ENCODE results near the gene CDK1. TPM values are rescaled to one million over a fixed set of nuclear protein-coding genes. Genes with fewer than 3 reads are reported as not detected.

CDK1 gene
- total RNA-seq, 4 donors from 2014 or later: 0.66 to 3.5 (median 3.0) TPM

DNA sequence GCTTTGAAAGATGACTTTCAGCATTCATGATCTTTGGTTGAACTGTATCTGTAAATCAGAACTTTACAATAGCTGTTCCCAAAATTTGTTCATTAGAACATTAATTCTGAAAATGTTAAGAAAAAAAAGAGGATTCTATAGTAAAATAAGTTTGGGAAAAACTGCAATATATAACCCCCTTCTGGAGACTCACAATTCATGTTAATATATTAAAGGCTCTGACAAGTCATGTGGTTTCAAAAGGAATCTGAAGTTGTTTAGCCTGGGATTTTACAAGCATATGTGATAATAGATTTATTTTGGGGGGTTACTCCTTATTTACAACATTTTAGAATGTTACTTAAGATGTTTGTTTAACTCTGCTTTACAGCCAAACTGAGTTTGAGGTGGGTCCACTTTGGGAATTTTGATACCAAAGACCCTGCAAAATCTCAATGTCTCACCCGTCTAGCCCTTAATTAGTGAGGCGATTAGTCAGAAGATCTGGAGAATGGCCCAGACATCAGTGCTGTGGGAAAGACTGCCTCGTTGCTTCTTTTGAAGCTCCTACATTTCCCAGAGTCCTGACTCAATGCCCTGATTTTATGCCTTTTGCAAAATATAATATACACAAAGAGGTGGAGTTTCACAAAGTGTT lies 40.0 kb downstream of the CDK1 start:
- TF ChIP-seq EP300 (IDR thresholded peaks at IDR 0.05) (no peak), POLR2A (IDR thresholded peaks at IDR 0.05) (no peak)
- TF ChIP-seq, protein P1, sequence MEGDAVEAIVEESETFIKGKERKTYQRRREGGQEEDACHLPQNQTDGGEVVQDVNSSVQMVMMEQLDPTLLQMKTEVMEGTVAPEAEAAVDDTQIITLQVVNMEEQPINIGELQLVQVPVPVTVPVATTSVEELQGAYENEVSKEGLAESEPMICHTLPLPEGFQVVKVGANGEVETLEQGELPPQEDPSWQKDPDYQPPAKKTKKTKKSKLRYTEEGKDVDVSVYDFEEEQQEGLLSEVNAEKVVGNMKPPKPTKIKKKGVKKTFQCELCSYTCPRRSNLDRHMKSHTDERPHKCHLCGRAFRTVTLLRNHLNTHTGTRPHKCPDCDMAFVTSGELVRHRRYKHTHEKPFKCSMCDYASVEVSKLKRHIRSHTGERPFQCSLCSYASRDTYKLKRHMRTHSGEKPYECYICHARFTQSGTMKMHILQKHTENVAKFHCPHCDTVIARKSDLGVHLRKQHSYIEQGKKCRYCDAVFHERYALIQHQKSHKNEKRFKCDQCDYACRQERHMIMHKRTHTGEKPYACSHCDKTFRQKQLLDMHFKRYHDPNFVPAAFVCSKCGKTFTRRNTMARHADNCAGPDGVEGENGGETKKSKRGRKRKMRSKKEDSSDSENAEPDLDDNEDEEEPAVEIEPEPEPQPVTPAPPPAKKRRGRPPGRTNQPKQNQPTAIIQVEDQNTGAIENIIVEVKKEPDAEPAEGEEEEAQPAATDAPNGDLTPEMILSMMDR (IDR thresholded peaks at IDR 0.05): no peak
- Histone ChIP-seq H3K27ac (no peak overlapping the region), H3K27me3 (no peaks in the 10 kb centered on the region), H3K4me3 (no peak overlapping the region), H3K4me1 (peaks cover 0 to 12% (median 2%) of the 10 kb centered on the region in 4 donors), H3K9me3 (no peaks in the 10 kb centered on the region), H3K36me3 (no peaks in the 10 kb centered on the region)
- DNase-seq (ENCODE audit: low spot score in 2 of 2): no peak
- WGBS, 2 donors: 59 to 60% methylated on average over 3 of the region's 3 CpGs

DNA sequence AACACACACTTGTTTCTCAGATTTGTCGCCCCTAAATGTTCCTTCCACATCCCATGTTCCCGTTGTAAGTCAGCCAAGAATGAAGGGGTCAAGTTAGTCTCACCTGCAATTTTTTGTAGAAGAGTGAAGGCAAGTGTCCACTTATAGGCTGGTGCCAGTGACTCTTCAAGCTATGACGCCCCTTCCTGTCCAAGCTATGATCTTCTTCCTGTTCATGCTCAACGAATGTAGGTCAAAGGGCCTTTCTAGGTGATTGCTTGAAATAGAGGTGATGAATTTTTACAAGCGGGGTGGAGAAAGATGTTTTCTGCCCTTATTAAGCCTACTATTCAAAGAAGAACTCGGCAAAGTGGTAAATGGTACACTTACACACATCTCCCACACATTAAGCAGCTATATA lies 41.0 kb downstream of the CDK1 start:
- no peaks in the 10 kb centered on the region for H3K27me3 ChIP-seq
- 88 to 90% methylated on average over 6 of the region's 6 CpGs for WGBS, 2 donors
- H3K9me3 ChIP-seq: no peaks in the 10 kb centered on the region
- TF ChIP-seq POLR2A (IDR thresholded peaks at IDR 0.05): no peak
- TF ChIP-seq, protein P1 (IDR thresholded peaks at IDR 0.05): no peak
- TF ChIP-seq EP300 (IDR thresholded peaks at IDR 0.05): no peak
- DNase-seq (ENCODE audit: low spot score in 2 of 2): no peak
- no peak overlapping the region for H3K27ac ChIP-seq
- H3K4me3 ChIP-seq: no peak overlapping the region
- peaks cover 0 to 12% (median 2%) of the 10 kb centered on the region in 4 donors for H3K4me1 ChIP-seq
- H3K36me3 ChIP-seq: no peaks in the 10 kb centered on the region

DNA sequence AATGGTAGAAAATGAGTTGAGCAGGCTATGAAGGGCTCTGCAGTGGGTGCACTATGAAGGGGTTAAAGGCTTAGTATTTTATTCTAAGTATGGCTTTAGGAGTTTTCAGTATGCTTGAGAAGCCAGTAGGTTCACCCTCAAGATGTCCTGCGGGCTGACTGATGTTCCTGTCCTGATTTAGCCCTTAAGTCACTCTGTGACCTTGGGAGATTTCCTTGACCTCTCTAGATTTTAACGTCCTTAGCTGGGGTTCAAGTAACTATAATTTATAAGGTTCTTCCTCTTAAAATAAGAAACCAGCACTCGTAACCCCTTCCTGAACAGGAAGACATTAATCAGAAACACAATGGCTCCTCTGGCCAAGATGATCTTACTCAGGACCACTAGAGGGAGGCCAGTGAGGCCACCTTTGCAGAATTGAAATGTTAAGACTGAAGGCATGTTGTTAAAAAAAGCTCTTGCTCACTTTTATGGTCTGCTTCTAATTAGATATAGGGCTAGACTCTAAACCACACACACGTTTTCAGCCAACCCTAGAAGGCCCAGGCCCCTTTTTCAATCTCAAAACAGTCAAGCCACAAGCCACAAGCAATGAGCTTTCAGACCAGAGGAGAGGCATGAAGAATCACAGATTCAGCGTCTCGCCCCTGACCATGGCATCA lies 41.9 kb downstream of the CDK1 start:
- Histone ChIP-seq H3K9me3 (no peaks in the 10 kb centered on the region), H3K27ac (no peak overlapping the region), H3K4me3 (no peak overlapping the region), H3K27me3 (no peaks in the 10 kb centered on the region), H3K4me1 (peaks cover 0 to 13% (median 2%) of the 10 kb centered on the region in 4 donors), H3K36me3 (no peaks in the 10 kb centered on the region)
- TF ChIP-seq POLR2A (IDR thresholded peaks at IDR 0.05): no peak
- WGBS, 2 donors: 69 to 70% methylated on average over 6 of the region's 6 CpGs
- no peak for DNase-seq (ENCODE audit: low spot score in 2 of 2)

DNA sequence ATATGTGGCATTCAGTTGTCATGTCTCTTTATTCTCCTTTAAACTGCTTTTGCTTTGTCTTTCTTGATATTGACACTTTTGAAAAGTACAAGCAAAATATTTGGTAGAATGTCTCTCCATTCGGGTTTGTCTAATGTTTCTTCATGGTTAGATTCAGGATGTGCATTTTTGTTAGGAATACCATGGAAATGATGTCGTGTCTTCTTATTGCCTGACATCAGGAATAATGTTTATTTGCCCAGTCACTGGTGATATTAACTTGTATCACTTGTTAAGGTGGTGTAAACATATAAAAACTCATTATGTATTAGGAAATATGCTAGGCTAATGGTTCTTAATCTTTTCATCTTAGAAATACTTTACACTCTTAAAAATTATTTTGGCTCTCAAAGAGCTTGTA lies 43.4 kb downstream of the CDK1 start:
- 67 to 76% methylated on average over 2 of the region's 2 CpGs for WGBS, 2 donors
- peaks cover 0 to 15% (median 2%) of the 10 kb centered on the region in 4 donors for H3K4me1 ChIP-seq
- TF ChIP-seq, protein P1 (IDR thresholded peaks at IDR 0.05): no peak
- TF ChIP-seq POLR2A (IDR thresholded peaks at IDR 0.05) (no peak), EP300 (IDR thresholded peaks at IDR 0.05) (no peak)
- no peaks in the 10 kb centered on the region for H3K9me3 ChIP-seq
- no peak overlapping the region for H3K27ac ChIP-seq
- DNase-seq (ENCODE audit: low spot score in 2 of 2): no peak
- H3K36me3 ChIP-seq: no peaks in the 10 kb centered on the region
- H3K4me3 ChIP-seq: no peak overlapping the region
- H3K27me3 ChIP-seq: no peaks in the 10 kb centered on the region

DNA sequence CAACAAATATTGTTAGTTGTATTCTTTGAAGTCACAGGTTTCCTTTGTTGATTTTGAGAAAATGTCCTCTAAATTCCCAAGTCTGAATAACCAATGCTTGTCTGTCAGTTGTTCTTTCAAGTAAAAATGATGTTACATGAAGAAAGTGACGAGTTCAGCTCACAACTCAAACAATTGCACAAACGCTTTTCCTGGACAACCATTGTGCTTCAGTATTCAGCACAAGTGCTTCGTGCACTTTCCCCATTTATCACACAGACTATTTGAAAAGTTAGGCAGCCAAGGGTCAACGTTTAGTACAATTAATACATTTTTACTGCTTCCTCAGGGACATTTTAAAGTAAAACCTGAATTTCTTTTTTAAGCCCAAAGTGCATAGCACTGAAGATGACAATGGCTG lies 44.5 kb downstream of the CDK1 start:
- H3K4me3 ChIP-seq: no peak overlapping the region
- peaks cover 0 to 10% (median 0%) of the 10 kb centered on the region in 4 donors for H3K4me1 ChIP-seq
- H3K27ac ChIP-seq: no peak overlapping the region
- 63 to 65% methylated on average over 4 of the region's 4 CpGs for WGBS, 2 donors
- no peak for DNase-seq (ENCODE audit: low spot score in 2 of 2)
- TF ChIP-seq, protein P1 (IDR thresholded peaks at IDR 0.05): no peak
- no peak for TF ChIP-seq POLR2A (IDR thresholded peaks at IDR 0.05)
- TF ChIP-seq EP300 (IDR thresholded peaks at IDR 0.05): no peak
- no peaks in the 10 kb centered on the region for H3K36me3 ChIP-seq
- H3K27me3 ChIP-seq: no peaks in the 10 kb centered on the region
- H3K9me3 ChIP-seq: no peaks in the 10 kb centered on the region
